HepG2 (cell line): ENCODE results near the gene TBC1D14. TPM values are rescaled to one million over a fixed set of nuclear protein-coding genes. Genes with fewer than 3 reads are reported as not detected.

Experiments used
- BRD4 ChIP-seq: sonication (generic); formaldehyde crosslinking; IDR thresholded peaks from 2 replicates; pipeline ENCODE4 v1.4.0; 2020; ENCODE audit warnings: missing genetic modification reagents
- ELF4 ChIP-seq: sonication (generic); formaldehyde crosslinking; IDR thresholded peaks from 2 replicates; pipeline ENCODE4 v1.5.0; 2020; ENCODE audit warnings: missing genetic modification reagents, mild to moderate bottlenecking, moderate library complexity, borderline replicate concordance
- GABPB1 ChIP-seq: IDR thresholded peaks from 2 replicates; pipeline ENCODE4 v1.6.1; 2016; ENCODE audit warnings: mild to moderate bottlenecking, missing genetic modification reagents, moderate library complexity, missing compliant biosample characterization
- RCOR2 ChIP-seq: IDR thresholded peaks from 2 replicates; pipeline ENCODE4 v1.6.1; 2016; ENCODE audit warnings: missing biosample characterization, missing genetic modification reagents
- ZBTB42 ChIP-seq: sonication (generic); formaldehyde crosslinking; IDR thresholded peaks from 2 replicates; pipeline ENCODE4 v1.5.0; 2020; ENCODE audit warnings: mild to moderate bottlenecking, missing genetic modification reagents
- ZNF33A ChIP-seq: sonication (generic); formaldehyde crosslinking; IDR thresholded peaks from 2 replicates; pipeline ENCODE4 v1.5.1; 2020; ENCODE audit warnings: missing genetic modification reagents, mild to moderate bottlenecking, moderate library complexity, borderline replicate concordance
- ZNF354B ChIP-seq: sonication (generic); formaldehyde crosslinking; IDR thresholded peaks from 2 replicates; pipeline ENCODE4 v1.8.0; 2022; ENCODE audit warnings: mild to moderate bottlenecking, missing genetic modification reagents
- ZNF501 ChIP-seq: sonication (generic); formaldehyde crosslinking; IDR thresholded peaks from 2 replicates; pipeline ENCODE4 v1.5.1; 2020; ENCODE audit warnings: mild to moderate bottlenecking, moderate library complexity, missing genetic modification reagents
- ZNF619 ChIP-seq: sonication (generic); formaldehyde crosslinking; IDR thresholded peaks from 2 replicates; pipeline ENCODE4 v1.4.0; 2020; ENCODE audit warnings: mild to moderate bottlenecking, missing genetic modification reagents
- polyA plus RNA-seq, 8 experiments: library from polyadenylated mRNA; depleted of rRNA in 3 of 8; stranded (reverse) in 7 of 8; unstranded in 1 of 8; fragments of >200 nt; fragmentation: Illumina TruSeq in 4 of 8; extraction: Trizol in 4 of 8; gene quantifications; 2 replicates each; pipeline versions ENCODE4 v1.2.1 to v1.2.3, GENCODE V29; 2011 to 2016; ENCODE audit warnings: low read depth in 4 of 8, missing spikeins in 1 of 8, mixed read lengths in 1 of 8; ENCODE audit not compliant: insufficient read depth in 1 of 8
- total RNA-seq, 5 experiments: library from RNA; depleted of rRNA; stranded (reverse); fragments of >200 nt; fragmentation: Illumina TruSeq; extraction: Trizol; gene quantifications; 2 replicates each; pipeline ENCODE4 v1.2.3, GENCODE V29; 2016; ENCODE audit warnings: low read depth in 1 of 5
- TF ChIP-seq, protein P1 (sequence below): sonication (generic); formaldehyde crosslinking; IDR thresholded peaks from 2 replicates; pipeline ENCODE4 v1.8.1; 2023; ENCODE audit warnings: missing genetic modification reagents, inconsistent platforms, borderline replicate concordance
- TF ChIP-seq, protein P2 (sequence below): sonication (generic); formaldehyde crosslinking; IDR thresholded peaks from 2 replicates; pipeline ENCODE4 v1.4.0; 2020; ENCODE audit warnings: missing genetic modification reagents
- TF ChIP-seq, protein P3 (sequence below), 2 experiments: sonication (generic) in 1 of 2; formaldehyde crosslinking in 1 of 2; IDR thresholded peaks; 2 replicates each; pipeline versions ENCODE4 v1.4.0 to v1.6.1; 2016 to 2020; ENCODE audit warnings: borderline replicate concordance in 1 of 2, low read depth in 1 of 2, mild to moderate bottlenecking in 1 of 2, missing genetic modification reagents in 1 of 2
- TF ChIP-seq, protein P4 (sequence below): sonication (generic); formaldehyde crosslinking; IDR thresholded peaks from 2 replicates; pipeline ENCODE4 v1.8.1; 2023; ENCODE audit warnings: mild to moderate bottlenecking, missing genetic modification reagents
- TF ChIP-seq, protein P5 (sequence below), 2 experiments: sonication (generic) in 1 of 2; formaldehyde crosslinking in 1 of 2; IDR thresholded peaks; 2 replicates each; pipeline versions ENCODE4 v1.4.0 to v1.6.1; 2018 to 2020; ENCODE audit warnings: missing genetic modification reagents in 2 of 2, borderline replicate concordance in 1 of 2, low read depth in 1 of 2, mild to moderate bottlenecking in 1 of 2, missing biosample characterization in 1 of 2
- TF ChIP-seq, protein P6 (sequence below): sonication (generic); formaldehyde crosslinking; IDR thresholded peaks from 2 replicates; pipeline ENCODE4 v1.4.0; 2020; ENCODE audit warnings: mild to moderate bottlenecking, missing genetic modification reagents, borderline replicate concordance

TBC1D14 gene
- total and polyA plus RNA-seq, 2 of the 13 experiments (the other 11 are each of a cell fraction or from before 2014, with no cell fraction given), result 29.5 to 46.5 TPM

DNA sequence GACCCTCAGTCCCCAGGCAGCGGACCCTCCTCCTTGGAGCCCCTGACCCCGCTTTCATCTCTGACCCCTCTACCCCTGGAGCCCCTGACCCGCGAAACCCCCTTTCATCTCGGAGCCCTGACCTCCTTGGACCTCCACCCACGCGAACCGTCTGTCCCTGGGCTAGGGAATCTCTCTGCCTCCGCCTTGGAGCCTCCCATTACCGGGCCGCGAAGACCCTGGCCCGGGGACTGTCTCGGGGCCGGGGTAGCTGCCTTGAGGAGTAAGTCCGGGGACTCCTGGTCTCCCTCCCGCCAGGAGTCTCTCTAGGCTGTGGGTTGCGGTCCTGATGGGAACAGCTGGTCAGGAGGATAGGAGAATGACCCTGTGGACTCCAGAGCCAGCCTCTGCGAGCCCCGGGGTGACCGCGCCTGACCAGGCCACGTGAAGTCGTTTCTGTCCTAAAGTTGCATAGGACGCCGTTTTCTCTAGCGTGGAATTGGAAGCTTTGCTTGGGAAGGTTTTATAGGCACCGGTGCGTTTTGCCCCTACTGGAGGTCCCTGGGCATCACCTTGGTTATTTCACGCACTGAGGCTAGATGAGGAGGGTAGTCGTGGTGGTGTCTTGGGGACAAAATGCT lies 824 bp downstream of the TBC1D14 start (continued):
- TF ChIP-seq, protein P1, sequence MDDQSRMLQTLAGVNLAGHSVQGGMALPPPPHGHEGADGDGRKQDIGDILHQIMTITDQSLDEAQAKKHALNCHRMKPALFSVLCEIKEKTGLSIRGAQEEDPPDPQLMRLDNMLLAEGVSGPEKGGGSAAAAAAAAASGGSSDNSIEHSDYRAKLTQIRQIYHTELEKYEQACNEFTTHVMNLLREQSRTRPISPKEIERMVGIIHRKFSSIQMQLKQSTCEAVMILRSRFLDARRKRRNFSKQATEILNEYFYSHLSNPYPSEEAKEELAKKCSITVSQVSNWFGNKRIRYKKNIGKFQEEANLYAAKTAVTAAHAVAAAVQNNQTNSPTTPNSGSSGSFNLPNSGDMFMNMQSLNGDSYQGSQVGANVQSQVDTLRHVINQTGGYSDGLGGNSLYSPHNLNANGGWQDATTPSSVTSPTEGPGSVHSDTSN (CRISPR knock-in tag), result no peak
- TF ChIP-seq ZNF619 (peak; percentile 23; the same call in 1 of the 2 replicates), ZNF501 (CRISPR knock-in tag) (peak; percentile 67; the same call in 1 of the 2 replicates), RCOR2 (CRISPR knock-in tag) (no peak), ELF4 (CRISPR knock-in tag) (no peak), ZNF354B (CRISPR knock-in tag) (no peak), ZBTB42 (CRISPR knock-in tag) (no peak), GABPB1 (CRISPR knock-in tag) (no peak), ZNF33A (no peak), BRD4 (no peak)
- TF ChIP-seq, protein P2, sequence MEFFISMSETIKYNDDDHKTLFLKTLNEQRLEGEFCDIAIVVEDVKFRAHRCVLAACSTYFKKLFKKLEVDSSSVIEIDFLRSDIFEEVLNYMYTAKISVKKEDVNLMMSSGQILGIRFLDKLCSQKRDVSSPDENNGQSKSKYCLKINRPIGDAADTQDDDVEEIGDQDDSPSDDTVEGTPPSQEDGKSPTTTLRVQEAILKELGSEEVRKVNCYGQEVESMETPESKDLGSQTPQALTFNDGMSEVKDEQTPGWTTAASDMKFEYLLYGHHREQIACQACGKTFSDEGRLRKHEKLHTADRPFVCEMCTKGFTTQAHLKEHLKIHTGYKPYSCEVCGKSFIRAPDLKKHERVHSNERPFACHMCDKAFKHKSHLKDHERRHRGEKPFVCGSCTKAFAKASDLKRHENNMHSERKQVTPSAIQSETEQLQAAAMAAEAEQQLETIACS, result no peak
- TF ChIP-seq, protein P3, sequence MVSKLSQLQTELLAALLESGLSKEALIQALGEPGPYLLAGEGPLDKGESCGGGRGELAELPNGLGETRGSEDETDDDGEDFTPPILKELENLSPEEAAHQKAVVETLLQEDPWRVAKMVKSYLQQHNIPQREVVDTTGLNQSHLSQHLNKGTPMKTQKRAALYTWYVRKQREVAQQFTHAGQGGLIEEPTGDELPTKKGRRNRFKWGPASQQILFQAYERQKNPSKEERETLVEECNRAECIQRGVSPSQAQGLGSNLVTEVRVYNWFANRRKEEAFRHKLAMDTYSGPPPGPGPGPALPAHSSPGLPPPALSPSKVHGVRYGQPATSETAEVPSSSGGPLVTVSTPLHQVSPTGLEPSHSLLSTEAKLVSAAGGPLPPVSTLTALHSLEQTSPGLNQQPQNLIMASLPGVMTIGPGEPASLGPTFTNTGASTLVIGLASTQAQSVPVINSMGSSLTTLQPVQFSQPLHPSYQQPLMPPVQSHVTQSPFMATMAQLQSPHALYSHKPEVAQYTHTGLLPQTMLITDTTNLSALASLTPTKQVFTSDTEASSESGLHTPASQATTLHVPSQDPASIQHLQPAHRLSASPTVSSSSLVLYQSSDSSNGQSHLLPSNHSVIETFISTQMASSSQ (IDR thresholded peaks at IDR 0.05; ENCODE audit: low read depth), result no peak
- TF ChIP-seq, protein P3 (CRISPR knock-in tag; IDR thresholded peaks at IDR 0.05; ENCODE audit: borderline replicate concordance), result 0 out of 2 replicates have a peak, but pooled peaks have one; percentile 15
- TF ChIP-seq, protein P4, sequence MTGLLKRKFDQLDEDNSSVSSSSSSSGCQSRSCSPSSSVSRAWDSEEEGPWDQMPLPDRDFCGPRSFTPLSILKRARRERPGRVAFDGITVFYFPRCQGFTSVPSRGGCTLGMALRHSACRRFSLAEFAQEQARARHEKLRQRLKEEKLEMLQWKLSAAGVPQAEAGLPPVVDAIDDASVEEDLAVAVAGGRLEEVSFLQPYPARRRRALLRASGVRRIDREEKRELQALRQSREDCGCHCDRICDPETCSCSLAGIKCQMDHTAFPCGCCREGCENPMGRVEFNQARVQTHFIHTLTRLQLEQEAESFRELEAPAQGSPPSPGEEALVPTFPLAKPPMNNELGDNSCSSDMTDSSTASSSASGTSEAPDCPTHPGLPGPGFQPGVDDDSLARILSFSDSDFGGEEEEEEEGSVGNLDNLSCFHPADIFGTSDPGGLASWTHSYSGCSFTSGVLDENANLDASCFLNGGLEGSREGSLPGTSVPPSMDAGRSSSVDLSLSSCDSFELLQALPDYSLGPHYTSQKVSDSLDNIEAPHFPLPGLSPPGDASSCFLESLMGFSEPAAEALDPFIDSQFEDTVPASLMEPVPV (CRISPR knock-in tag), result no peak
- TF ChIP-seq, protein P5, sequence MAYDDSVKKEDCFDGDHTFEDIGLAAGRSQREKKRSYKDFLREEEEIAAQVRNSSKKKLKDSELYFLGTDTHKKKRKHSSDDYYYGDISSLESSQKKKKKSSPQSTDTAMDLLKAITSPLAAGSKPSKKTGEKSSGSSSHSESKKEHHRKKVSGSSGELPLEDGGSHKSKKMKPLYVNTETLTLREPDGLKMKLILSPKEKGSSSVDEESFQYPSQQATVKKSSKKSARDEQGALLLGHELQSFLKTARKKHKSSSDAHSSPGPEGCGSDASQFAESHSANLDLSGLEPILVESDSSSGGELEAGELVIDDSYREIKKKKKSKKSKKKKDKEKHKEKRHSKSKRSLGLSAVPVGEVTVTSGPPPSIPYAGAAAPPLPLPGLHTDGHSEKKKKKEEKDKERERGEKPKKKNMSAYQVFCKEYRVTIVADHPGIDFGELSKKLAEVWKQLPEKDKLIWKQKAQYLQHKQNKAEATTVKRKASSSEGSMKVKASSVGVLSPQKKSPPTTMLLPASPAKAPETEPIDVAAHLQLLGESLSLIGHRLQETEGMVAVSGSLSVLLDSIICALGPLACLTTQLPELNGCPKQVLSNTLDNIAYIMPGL (CRISPR knock-in tag; IDR thresholded peaks at IDR 0.05; ENCODE audit: borderline replicate concordance in 1 of 2, low read depth in 1 of 2), result peak in 1 of 2 experiments; percentile 44; a peak in 2 of 4 replicates
- TF ChIP-seq, protein P6, sequence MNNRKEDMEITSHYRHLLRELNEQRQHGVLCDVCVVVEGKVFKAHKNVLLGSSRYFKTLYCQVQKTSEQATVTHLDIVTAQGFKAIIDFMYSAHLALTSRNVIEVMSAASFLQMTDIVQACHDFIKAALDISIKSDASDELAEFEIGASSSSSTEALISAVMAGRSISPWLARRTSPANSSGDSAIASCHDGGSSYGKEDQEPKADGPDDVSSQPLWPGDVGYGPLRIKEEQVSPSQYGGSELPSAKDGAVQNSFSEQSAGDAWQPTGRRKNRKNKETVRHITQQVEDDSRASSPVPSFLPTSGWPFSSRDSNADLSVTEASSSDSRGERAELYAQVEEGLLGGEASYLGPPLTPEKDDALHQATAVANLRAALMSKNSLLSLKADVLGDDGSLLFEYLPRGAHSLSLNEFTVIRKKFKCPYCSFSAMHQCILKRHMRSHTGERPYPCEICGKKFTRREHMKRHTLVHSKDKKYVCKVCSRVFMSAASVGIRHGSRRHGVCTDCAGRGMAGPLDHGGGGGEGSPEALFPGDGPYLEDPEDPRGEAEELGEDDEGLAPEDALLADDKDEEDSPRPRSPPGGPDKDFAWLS, result no peak
